HepG2 (cell line): Measurements from ENCODE around the gene TJP2.

Experiments used
- CAMTA2 ChIP-seq: sonication (generic); formaldehyde crosslinking; IDR thresholded peaks from 2 replicates; pipeline ENCODE4 v1.4.0; 2020; ENCODE audit warnings: mild to moderate bottlenecking, missing genetic modification reagents, borderline replicate concordance
- CHCHD3 ChIP-seq: sonication (generic); formaldehyde crosslinking; IDR thresholded peaks from 2 replicates; pipeline ENCODE4 v1.8.0; 2022; ENCODE audit warnings: mild to moderate bottlenecking, missing genetic modification reagents, moderate library complexity
- HNRNPL ChIP-seq: fragments of 200-400 bp; formaldehyde crosslinking; IDR thresholded peaks from 2 replicates; pipeline ENCODE4 v1.6.1; 2017; ENCODE audit warnings: mild to moderate bottlenecking, low read depth, low read length
- KDM1A ChIP-seq: IDR thresholded peaks from 2 replicates; pipeline ENCODE4 v1.6.1; 2016; ENCODE audit warnings: missing compliant biosample characterization
- KLF6 ChIP-seq: IDR thresholded peaks from 2 replicates; pipeline ENCODE4 v1.8.0; 2016; ENCODE audit warnings: missing biosample characterization, missing genetic modification reagents
- MAFK ChIP-seq, 2 experiments: IDR thresholded peaks in 1 of 2; conservative IDR thresholded peaks in 1 of 2; 2 replicates each; pipeline ENCODE4 v1.6.1; 2011; ENCODE audit warnings: improper control_type of control experiment in 2 of 2, low read length in 2 of 2
- TP53 ChIP-seq: sonication (generic); formaldehyde crosslinking; conservative IDR thresholded peaks from 2 replicates; pipeline ENCODE4 v1.4.0; 2020; ENCODE audit warnings: missing genetic modification reagents
- ZNF564 ChIP-seq: sonication (generic); formaldehyde crosslinking; IDR thresholded peaks from 2 replicates; pipeline ENCODE4 v1.8.1; 2023; ENCODE audit warnings: mild to moderate bottlenecking, missing genetic modification reagents
- TF ChIP-seq, protein P1 (sequence below): sonication (generic); formaldehyde crosslinking; IDR thresholded peaks from 2 replicates; pipeline ENCODE4 v1.4.0; 2020; ENCODE audit warnings: missing genetic modification reagents
- TF ChIP-seq, protein P2 (sequence below): sonication (generic); formaldehyde crosslinking; IDR thresholded peaks from 2 replicates; pipeline ENCODE4 v1.8.1; 2023; ENCODE audit warnings: mild to moderate bottlenecking, missing genetic modification reagents
- TF ChIP-seq, protein P3 (sequence below): sonication (generic); formaldehyde crosslinking; IDR thresholded peaks from 2 replicates; pipeline ENCODE4 v1.5.0; 2020; ENCODE audit warnings: mild to moderate bottlenecking, missing genetic modification reagents, moderate library complexity

DNA sequence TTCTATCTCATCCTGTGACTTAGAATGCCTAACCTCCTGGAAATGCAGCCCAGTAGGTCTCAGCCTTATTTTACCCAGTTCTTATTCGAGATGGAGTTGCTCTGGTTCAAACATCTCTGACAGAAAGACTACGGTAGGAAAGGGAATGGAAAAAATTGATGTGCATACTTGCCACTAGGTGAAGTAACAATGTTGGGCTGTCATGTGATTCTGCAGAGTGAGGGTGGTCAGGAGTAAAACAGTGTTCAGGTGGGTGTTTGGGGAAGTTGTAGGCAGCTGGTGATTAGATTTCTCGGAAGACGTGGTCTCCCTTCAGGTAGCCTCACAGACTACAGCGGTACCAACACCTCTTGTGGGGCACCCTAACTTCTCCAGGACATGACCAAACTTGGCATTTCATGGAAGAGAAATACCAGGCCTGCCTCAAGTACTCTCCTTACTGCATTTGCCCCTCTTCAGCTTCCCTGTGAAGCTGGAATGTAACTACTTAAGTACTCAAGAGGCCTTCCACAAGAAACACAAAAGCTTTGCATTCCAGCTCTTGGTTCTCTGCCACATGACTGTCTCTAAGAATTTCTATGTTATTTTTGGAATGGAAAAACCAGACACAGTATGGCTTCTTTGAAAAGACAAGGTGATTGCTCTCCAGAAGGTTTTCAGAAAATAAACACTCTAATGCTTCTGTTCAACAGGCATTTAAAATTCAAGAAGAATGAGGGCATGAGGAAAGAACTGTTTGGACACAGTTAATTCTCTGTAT lies 133.5 kb downstream of the TJP2 start:
- TF ChIP-seq, protein P1, sequence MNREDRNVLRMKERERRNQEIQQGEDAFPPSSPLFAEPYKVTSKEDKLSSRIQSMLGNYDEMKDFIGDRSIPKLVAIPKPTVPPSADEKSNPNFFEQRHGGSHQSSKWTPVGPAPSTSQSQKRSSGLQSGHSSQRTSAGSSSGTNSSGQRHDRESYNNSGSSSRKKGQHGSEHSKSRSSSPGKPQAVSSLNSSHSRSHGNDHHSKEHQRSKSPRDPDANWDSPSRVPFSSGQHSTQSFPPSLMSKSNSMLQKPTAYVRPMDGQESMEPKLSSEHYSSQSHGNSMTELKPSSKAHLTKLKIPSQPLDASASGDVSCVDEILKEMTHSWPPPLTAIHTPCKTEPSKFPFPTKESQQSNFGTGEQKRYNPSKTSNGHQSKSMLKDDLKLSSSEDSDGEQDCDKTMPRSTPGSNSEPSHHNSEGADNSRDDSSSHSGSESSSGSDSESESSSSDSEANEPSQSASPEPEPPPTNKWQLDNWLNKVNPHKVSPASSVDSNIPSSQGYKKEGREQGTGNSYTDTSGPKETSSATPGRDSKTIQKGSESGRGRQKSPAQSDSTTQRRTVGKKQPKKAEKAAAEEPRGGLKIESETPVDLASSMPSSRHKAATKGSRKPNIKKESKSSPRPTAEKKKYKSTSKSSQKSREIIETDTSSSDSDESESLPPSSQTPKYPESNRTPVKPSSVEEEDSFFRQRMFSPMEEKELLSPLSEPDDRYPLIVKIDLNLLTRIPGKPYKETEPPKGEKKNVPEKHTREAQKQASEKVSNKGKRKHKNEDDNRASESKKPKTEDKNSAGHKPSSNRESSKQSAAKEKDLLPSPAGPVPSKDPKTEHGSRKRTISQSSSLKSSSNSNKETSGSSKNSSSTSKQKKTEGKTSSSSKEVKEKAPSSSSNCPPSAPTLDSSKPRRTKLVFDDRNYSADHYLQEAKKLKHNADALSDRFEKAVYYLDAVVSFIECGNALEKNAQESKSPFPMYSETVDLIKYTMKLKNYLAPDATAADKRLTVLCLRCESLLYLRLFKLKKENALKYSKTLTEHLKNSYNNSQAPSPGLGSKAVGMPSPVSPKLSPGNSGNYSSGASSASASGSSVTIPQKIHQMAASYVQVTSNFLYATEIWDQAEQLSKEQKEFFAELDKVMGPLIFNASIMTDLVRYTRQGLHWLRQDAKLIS (CRISPR knock-in tag): no peak
- TF ChIP-seq CAMTA2 (no peak), MAFK (conservative IDR thresholded peaks at IDR 0.05 in 1 of 2, IDR thresholded peaks at IDR 0.05 in 1 of 2; ENCODE audit: low read length in 2 of 2) (no peak), ZNF564 (CRISPR knock-in tag) (no peak), CHCHD3 (CRISPR knock-in tag) (no peak), HNRNPL (no peak), KLF6 (CRISPR knock-in tag) (no peak), TP53 (CRISPR knock-in tag) (no peak), KDM1A (CRISPR knock-in tag) (no peak)
- TF ChIP-seq, protein P2, sequence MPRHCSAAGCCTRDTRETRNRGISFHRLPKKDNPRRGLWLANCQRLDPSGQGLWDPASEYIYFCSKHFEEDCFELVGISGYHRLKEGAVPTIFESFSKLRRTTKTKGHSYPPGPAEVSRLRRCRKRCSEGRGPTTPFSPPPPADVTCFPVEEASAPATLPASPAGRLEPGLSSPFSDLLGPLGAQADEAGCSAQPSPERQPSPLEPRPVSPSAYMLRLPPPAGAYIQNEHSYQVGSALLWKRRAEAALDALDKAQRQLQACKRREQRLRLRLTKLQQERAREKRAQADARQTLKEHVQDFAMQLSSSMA (CRISPR knock-in tag): no peak
- TF ChIP-seq, protein P3, sequence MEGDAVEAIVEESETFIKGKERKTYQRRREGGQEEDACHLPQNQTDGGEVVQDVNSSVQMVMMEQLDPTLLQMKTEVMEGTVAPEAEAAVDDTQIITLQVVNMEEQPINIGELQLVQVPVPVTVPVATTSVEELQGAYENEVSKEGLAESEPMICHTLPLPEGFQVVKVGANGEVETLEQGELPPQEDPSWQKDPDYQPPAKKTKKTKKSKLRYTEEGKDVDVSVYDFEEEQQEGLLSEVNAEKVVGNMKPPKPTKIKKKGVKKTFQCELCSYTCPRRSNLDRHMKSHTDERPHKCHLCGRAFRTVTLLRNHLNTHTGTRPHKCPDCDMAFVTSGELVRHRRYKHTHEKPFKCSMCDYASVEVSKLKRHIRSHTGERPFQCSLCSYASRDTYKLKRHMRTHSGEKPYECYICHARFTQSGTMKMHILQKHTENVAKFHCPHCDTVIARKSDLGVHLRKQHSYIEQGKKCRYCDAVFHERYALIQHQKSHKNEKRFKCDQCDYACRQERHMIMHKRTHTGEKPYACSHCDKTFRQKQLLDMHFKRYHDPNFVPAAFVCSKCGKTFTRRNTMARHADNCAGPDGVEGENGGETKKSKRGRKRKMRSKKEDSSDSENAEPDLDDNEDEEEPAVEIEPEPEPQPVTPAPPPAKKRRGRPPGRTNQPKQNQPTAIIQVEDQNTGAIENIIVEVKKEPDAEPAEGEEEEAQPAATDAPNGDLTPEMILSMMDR (CRISPR knock-in tag): no peak
